ENCODE measurements around the gene TMTC4.
"Not testable (repeated sequence)": the region's sequence is repeated elsewhere in the genome, so short reads cannot be mapped to it uniquely, and the experiment has no call there.

TMTC4 gene

GRCh38 chr13:100580045-100580444, 94.5 kb downstream of the TMTC4 start:
- DNase-seq, result no peak

- not testable (repeated sequence) for DNase-seq
Measured at GRCh38 chr13:100577239-100577638, 97.4 kb downstream of the TMTC4 start.

GRCh38 chr13:100573121-100573520, 101.5 kb downstream of the TMTC4 start:
- no peak for DNase-seq

- DNase-seq, result no peak
Measured at GRCh38 chr13:100566543-100566942, 108.1 kb downstream of the TMTC4 start.

- DNase-seq, result no peak
Measured at GRCh38 chr13:100565286-100565685, 109.3 kb downstream of the TMTC4 start.

- DNase-seq, result no peak
Measured at GRCh38 chr13:100564444-100565223, 110.0 kb downstream of the TMTC4 start.

- DNase-seq, result no peak
Measured at GRCh38 chr13:100563779-100564178, 110.8 kb downstream of the TMTC4 start.

GRCh38 chr13:100561599-100562204, 112.9 kb downstream of the TMTC4 start:
- DNase-seq, result no peak

GRCh38 chr13:100561158-100561499, 113.5 kb downstream of the TMTC4 start:
- no peak for DNase-seq

- DNase-seq, result no peak
Measured at GRCh38 chr13:100560498-100561157, 114.0 kb downstream of the TMTC4 start.

- no peak for DNase-seq
Measured at GRCh38 chr13:100559886-100560285, 114.7 kb downstream of the TMTC4 start.
